HEK293T (cell line): ENCODE results near the gene TBC1D12.
"Not testable (repeated sequence)": the region's sequence is repeated elsewhere in the genome, so short reads cannot be mapped to it uniquely, and the experiment has no call there.

Experiments
- ARNT ChIP-seq: fragments of 450-650 bp; IDR thresholded peaks from 2 replicates; pipeline ENCODE4 v1.6.1; 2017; ENCODE audit warnings: mild to moderate bottlenecking
- BHLHE40 ChIP-seq: fragments of 450-650 bp; IDR thresholded peaks from 2 replicates; pipeline ENCODE4 v1.6.1; 2016; ENCODE audit warnings: mild to moderate bottlenecking, moderate library complexity, borderline replicate concordance
- ELF4 ChIP-seq: fragments of 450-650 bp; IDR thresholded peaks from 2 replicates; pipeline ENCODE4 v1.6.1; 2017; ENCODE audit warnings: antibody characterized with exemption
- FOXA1 ChIP-seq: fragments of 450-650 bp; IDR thresholded peaks from 2 replicates; pipeline ENCODE4 v1.6.1; 2016; ENCODE audit warnings: mild to moderate bottlenecking
- FOXK2 ChIP-seq: fragments of 450-650 bp; IDR thresholded peaks from 2 replicates; pipeline ENCODE4 v1.6.1; 2016; ENCODE audit warnings: mild to moderate bottlenecking
- FOXM1 ChIP-seq: fragments of 450-650 bp; IDR thresholded peaks from 2 replicates; pipeline ENCODE4 v1.6.1; 2017; ENCODE audit warnings: mild to moderate bottlenecking, borderline replicate concordance
- HDGF ChIP-seq: fragments of 450-650 bp; IDR thresholded peaks from 2 replicates; pipeline ENCODE4 v1.6.1; 2017; ENCODE audit warnings: antibody characterized with exemption, borderline replicate concordance
- LEF1 ChIP-seq: fragments of 450-650 bp; IDR thresholded peaks from 2 replicates; pipeline ENCODE4 v1.6.1; 2017; ENCODE audit warnings: mild to moderate bottlenecking, borderline replicate concordance
- NFRKB ChIP-seq: fragments of 450-650 bp; IDR thresholded peaks from 2 replicates; pipeline ENCODE4 v1.6.1; 2016; ENCODE audit warnings: mild to moderate bottlenecking, moderate library complexity
- PKNOX1 ChIP-seq: fragments of 450-650 bp; IDR thresholded peaks from 2 replicates; pipeline ENCODE4 v1.6.1; 2016
- SP1 ChIP-seq: fragments of 450-650 bp; IDR thresholded peaks from 2 replicates; pipeline ENCODE4 v1.6.1; 2017
- TARDBP ChIP-seq: fragments of 450-650 bp; IDR thresholded peaks from 2 replicates; pipeline ENCODE4 v1.6.1; 2016
- ZNF384 ChIP-seq: fragments of 450-650 bp; IDR thresholded peaks from 2 replicates; pipeline ENCODE4 v1.6.1; 2016

- TF ChIP-seq ARNT, ZNF384, BHLHE40, HDGF, FOXM1, FOXA1, TARDBP, PKNOX1, ELF4, FOXK2, SP1, NFRKB, LEF1: not testable (repeated sequence)
Observed at GRCh38 chr10:94392117-94392516, 10.2 kb upstream of the TBC1D12 start.
